ENCODE results near the gene HDAC9.

GRCh38 chr7:18762189-18762588 lies 266.6 kb downstream of the HDAC9 start:
- TF ChIP-seq CTCF (IDR thresholded peaks at IDR 0.05) (no peak), POLR2A (IDR thresholded peaks at IDR 0.05) (no peak)
